Measurements from ENCODE around the gene NKX6-2.
"Not testable (repeated sequence)": the region's sequence is repeated elsewhere in the genome, so short reads cannot be mapped to it uniquely, and the experiment has no call there.

The NKX6-2 gene

GRCh38 chr10:132793871-132794849 lies 8.2 kb upstream of the NKX6-2 start:
- no peak for DNase-seq

GRCh38 chr10:132793213-132793612 lies 7.3 kb upstream of the NKX6-2 start:
- no peak for DNase-seq

GRCh38 chr10:132792796-132793195 lies 6.8 kb upstream of the NKX6-2 start:
- no peak for DNase-seq

GRCh38 chr10:132792099-132792498 lies 6.2 kb upstream of the NKX6-2 start:
- DNase-seq, result not testable (repeated sequence)

GRCh38 chr10:132790934-132791829 lies 5.2 kb upstream of the NKX6-2 start:
- no peak for DNase-seq

- DNase-seq, result no peak
Measured at GRCh38 chr10:132790470-132790869, 4.5 kb upstream of the NKX6-2 start.

- DNase-seq, result no peak
Measured at GRCh38 chr10:132789659-132790148, 3.8 kb upstream of the NKX6-2 start.

- no peak for DNase-seq
Measured at GRCh38 chr10:132788831-132789219, 2.9 kb upstream of the NKX6-2 start.

GRCh38 chr10:132788180-132788830 lies 2.4 kb upstream of the NKX6-2 start:
- DNase-seq, result no peak

- DNase-seq, result no peak
Measured at GRCh38 chr10:132787495-132788179, 1.7 kb upstream of the NKX6-2 start.

GRCh38 chr10:132786884-132787494 lies 1.0 kb upstream of the NKX6-2 start:
- no peak for DNase-seq

- DNase-seq, result no peak
Measured at GRCh38 chr10:132786476-132786883, 533 bp upstream of the NKX6-2 start.

- no peak for DNase-seq
Measured at GRCh38 chr10:132784866-132785722, 853 bp downstream of the NKX6-2 start.

- DNase-seq, result no peak
Measured at GRCh38 chr10:132783940-132784865, 1.7 kb downstream of the NKX6-2 start.

- DNase-seq, result no peak
Measured at GRCh38 chr10:132783165-132783939, 2.6 kb downstream of the NKX6-2 start.

- DNase-seq, result no peak
Measured at GRCh38 chr10:132781556-132781955, 4.4 kb downstream of the NKX6-2 start.

- DNase-seq, result no peak
Measured at GRCh38 chr10:132780356-132780755, 5.6 kb downstream of the NKX6-2 start.

GRCh38 chr10:132779549-132780294 lies 6.2 kb downstream of the NKX6-2 start:
- DNase-seq, result no peak
